ENCODE results near the gene ADRB2.

GRCh38 chr5:148796936-148797335 lies 29.5 kb upstream of the ADRB2 start:
- no peak for TF ChIP-seq CTCF (IDR thresholded peaks at IDR 0.05)
- TF ChIP-seq POLR2A (IDR thresholded peaks at IDR 0.05): no peak
